Fibroblast of mammary gland (primary cell): Measurements from ENCODE around the gene ATE1.
"Not testable (repeated sequence)": the region's sequence is repeated elsewhere in the genome, so short reads cannot be mapped to it uniquely, and the experiment has no call there.

Source experiments
- DNase-seq: peaks from one replicate; pipeline ENCODE4 v3.0.0-alpha.2; 2010; ENCODE audit warnings: low read depth
- H3K4me3 ChIP-seq: 2 replicates; pipeline ENCODE4 v1.5.1; 2011; ENCODE audit warnings: low read depth, mild to moderate bottlenecking, low read length, moderate library complexity; ENCODE audit not compliant: control insufficient read depth
- CTCF ChIP-seq: conservative IDR thresholded peaks from 2 replicates; pipeline ENCODE4 v1.5.1; 2011; ENCODE audit warnings: low read depth, low read length, inconsistent platforms; ENCODE audit not compliant: control insufficient read depth, insufficient read depth

ATE1 gene

DNA sequence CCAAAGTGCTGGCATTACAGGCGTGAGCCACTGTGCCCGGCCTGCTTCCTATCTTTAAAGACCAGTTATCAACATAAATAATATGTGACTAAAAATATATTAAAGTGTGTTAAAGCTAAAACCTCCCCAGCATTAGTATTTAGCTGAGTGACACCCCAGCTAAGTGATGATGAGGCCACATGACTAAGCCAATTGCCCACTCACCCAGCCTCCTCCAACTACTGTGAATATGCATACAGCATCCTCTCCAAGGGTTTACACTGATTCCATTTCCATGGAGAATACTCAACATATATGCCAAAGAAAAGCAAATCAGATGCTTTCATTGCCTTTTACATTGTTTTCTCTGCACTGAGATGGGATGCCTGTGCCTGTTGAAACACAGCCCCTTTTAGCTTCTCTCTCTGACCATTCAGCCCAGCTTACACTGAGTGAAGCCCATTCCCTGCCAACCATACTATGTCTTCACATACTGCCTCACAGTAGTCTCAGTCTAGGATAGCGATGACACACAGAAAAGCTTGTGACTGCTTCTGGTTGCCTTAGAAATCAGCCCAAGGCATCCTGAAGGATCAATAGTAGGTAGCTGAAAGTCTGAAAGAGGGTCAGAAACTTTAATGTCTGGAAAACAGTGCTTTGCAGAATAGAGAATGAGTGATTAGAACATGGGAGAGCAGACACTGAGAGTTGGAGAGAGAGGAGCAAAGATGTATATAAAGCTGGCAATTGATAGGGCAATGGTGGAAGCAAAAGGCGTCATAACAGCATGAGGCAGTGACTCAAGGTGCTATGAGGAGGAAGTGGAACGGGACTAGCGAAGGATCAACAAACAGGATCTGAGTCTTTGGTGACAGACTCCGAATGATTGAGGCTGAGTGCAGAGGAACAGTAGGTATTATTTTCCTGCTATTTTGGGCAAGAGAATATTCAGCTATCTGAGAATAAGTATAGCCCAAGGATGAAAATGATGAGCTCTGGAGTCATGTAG, 19.8 kb upstream of the ATE1 start:
- H3K4me3 ChIP-seq: no peak overlapping the region
- peak; percentile 8 for DNase-seq
- no peak for TF ChIP-seq CTCF

- no peak for TF ChIP-seq CTCF
- H3K4me3 ChIP-seq: no peak overlapping the region
- DNase-seq: peak; percentile 98
These were observed 15.1 kb upstream of the ATE1 start for GRCh38 chr10:121942749-121943416.

- no peak for DNase-seq
- no peak overlapping the region for H3K4me3 ChIP-seq
- no peak for TF ChIP-seq CTCF
These were observed 13.7 kb upstream of the ATE1 start for GRCh38 chr10:121941532-121941931.

DNA sequence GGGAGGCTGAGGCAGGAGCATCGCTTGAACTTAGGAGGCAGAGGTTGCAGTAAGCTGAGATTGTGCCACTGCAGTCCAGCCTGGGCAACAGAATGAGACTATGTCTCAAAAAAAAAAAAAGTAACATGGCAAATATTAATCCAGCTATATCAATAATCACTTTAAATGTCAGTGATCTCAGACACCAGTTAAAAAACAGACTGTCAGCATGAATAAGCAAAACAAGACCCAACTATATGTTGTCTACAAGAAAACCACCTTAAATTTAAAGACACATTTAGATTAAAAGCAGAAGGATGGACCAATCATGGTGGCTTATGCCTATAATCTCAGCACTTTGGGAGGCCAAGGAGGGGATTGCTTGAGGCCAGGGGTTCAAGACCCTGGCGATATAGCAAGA, 8.5 kb upstream of the ATE1 start:
- DNase-seq: no peak
- no peak overlapping the region for H3K4me3 ChIP-seq
- TF ChIP-seq CTCF: no peak

GRCh38 chr10:121935702-121936101, 7.9 kb upstream of the ATE1 start:
- H3K4me3 ChIP-seq: no peak overlapping the region
- no peak for TF ChIP-seq CTCF
- peak; percentile 8 for DNase-seq

- not testable (repeated sequence) for DNase-seq, H3K4me3 ChIP-seq
These were observed 2.6 kb upstream of the ATE1 start for GRCh38 chr10:121930268-121931085.

DNA sequence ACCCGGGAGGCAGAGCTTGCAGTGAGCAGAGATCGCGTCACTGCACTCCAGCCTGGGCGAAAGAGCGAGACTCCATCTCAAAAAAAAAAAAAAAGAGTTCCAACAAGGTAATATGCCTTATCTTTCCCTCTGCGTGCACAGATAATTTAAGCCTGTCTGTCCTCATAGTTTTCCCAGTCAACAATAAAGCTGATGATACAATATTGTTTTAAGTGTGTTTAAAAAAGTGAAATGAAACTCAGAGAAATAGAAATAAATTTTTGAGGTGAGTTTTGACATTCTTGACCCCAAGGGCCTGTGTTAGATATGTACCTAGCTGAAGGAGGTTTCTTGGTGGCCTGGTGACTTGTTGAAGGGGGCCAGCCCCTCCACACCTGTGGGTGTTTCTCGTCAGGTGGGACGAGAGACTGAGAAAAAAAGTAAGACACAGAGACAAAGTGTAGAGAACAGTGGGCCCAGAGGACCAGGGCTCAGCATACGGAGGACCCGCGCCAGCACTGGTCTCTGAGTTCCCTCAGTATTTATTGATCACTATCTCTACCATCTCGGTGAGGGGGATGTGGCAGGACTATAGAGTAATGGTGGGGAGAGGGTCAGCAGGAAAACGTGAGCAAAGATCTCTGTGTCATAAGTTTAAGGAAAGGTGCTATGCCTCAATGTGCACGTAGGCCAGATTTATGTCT, 1.9 kb upstream of the ATE1 start:
- not testable (repeated sequence) for DNase-seq, H3K4me3 ChIP-seq
